Panc1 (cell line): ENCODE data around the gene WNT7B. TPM values are rescaled to one million over a fixed set of nuclear protein-coding genes. Genes with fewer than 3 reads are reported as not detected.

ENCODE experiments used
- ATAC-seq: fragments of 200-7000 bp; cut with Tn5 transposase; 2 replicates; pipeline ENCODE4 v1.9.1; 2020; ENCODE audit warnings: mild to moderate bottlenecking, moderate library complexity
- BruUV-seq: library from RNA; stranded (reverse); fragments of 400-500 nt; replicated peaks from 2 replicates; lab custom pipeline; 2021; lab: Mats Ljungman, UMichigan
- CTCF ChIA-PET: fragments of 300-600 bp; sonication (Branson Sonifier 250); formaldehyde crosslinking; loops from one replicate; lab custom pipeline; 2022; ENCODE audit warnings: antibody characterized with exemption; lab: Charles Lee
- POLR2A ChIA-PET: fragments of 300-600 bp; sonication (Branson Sonifier 250); formaldehyde crosslinking; loops from one replicate; lab custom pipeline; 2022; ENCODE audit warnings: antibody characterized with exemption; lab: Charles Lee
- DNase-seq: peaks from one replicate; pipeline ENCODE4 v3.0.0-alpha.2; 2010; ENCODE audit warnings: low read depth, low spot score
- H3K27ac ChIP-seq: 2 replicates; pipeline ENCODE4 v1.5.1; 2011; ENCODE audit warnings: mild to moderate bottlenecking, low read length, inconsistent platforms
- H3K27me3 ChIP-seq: fragments of 200-500 bp; sonication (Bioruptor generic); 2 replicates; pipeline ENCODE4 v1.6.0; 2014; ENCODE audit warnings: low read length, inconsistent platforms; ENCODE audit not compliant: control insufficient read depth, insufficient read depth
- H3K36me3 ChIP-seq: fragments of 200-500 bp; sonication (Bioruptor generic); 2 replicates; pipeline ENCODE4 v1.5.1; 2014; ENCODE audit warnings: inconsistent platforms, mild to moderate bottlenecking, low read length, moderate library complexity; ENCODE audit not compliant: control insufficient read depth, insufficient read depth
- H3K4me1 ChIP-seq: 2 replicates; pipeline ENCODE4 v1.5.1; 2011; ENCODE audit warnings: inconsistent platforms, mild to moderate bottlenecking, low read length, moderate library complexity; ENCODE audit not compliant: control insufficient read depth, insufficient read depth
- H3K4me3 ChIP-seq, 2 experiments: 2 replicates each; pipeline ENCODE4 v1.5.1; 2011 to 2012; ENCODE audit warnings: low read depth in 2 of 2, low read length in 2 of 2, mild to moderate bottlenecking in 2 of 2, inconsistent platforms in 1 of 2, moderate library complexity in 1 of 2
- H3K9me3 ChIP-seq: fragments of 200-500 bp; sonication (Bioruptor generic); 2 replicates; pipeline ENCODE4 v1.5.1; 2014; ENCODE audit warnings: low read depth, mild to moderate bottlenecking, inconsistent platforms, low read length, moderate library complexity; ENCODE audit not compliant: control insufficient read depth, insufficient read depth
- POLR2AphosphoS5 ChIP-seq: IDR thresholded peaks from 2 replicates; pipeline ENCODE4 v1.6.1; 2012; ENCODE audit warnings: mild to moderate bottlenecking, low read depth, low read length, moderate library complexity
- SIN3A ChIP-seq: IDR thresholded peaks from 2 replicates; pipeline ENCODE4 v1.6.1; 2012; ENCODE audit warnings: low read depth, mild to moderate bottlenecking, low read length, moderate library complexity, borderline replicate concordance; ENCODE audit not compliant: insufficient read depth
- TCF7L2 ChIP-seq: IDR thresholded peaks from 2 replicates; pipeline ENCODE4 v1.6.1; 2011; ENCODE audit warnings: mild to moderate bottlenecking, low read depth, low read length, inconsistent platforms
- in situ Hi-C: cut with HindIII; loops from 2 replicates; pipeline ENCODE4 v1.10.0; 2016; ENCODE audit warnings: low sequenced_read_pairs, low pct_unique_long_range_greater_than_20kb
- intact Hi-C: fragments of 100-400 bp; cut with micrococcal nuclease; formaldehyde crosslinking; loops from one replicate; pipeline ENCODE4 v1.10.0; 2022; ENCODE audit not compliant: unreplicated experiment
- total RNA-seq: library from RNA; stranded (reverse); gene quantifications from one replicate; pipeline ENCODE4 v1.2.1, GENCODE V29; 2021; ENCODE audit not compliant: unreplicated experiment
- TF ChIP-seq, protein P1 (sequence below), 2 experiments: IDR thresholded peaks; 2 replicates each; pipeline ENCODE4 v1.6.1; 2011 to 2012; ENCODE audit warnings: low read depth in 2 of 2, control low read depth in 1 of 2, low read length in 1 of 2, mild to moderate bottlenecking in 1 of 2, moderate library complexity in 1 of 2; ENCODE audit not compliant: insufficient read depth in 1 of 2
- TF ChIP-seq, protein P2 (sequence below): fragments of 450-650 bp; IDR thresholded peaks from 2 replicates; pipeline ENCODE4 v1.5.1; 2017; ENCODE audit warnings: mild to moderate bottlenecking

WNT7B gene
- total RNA-seq, 1 experiment from 2014 or later, result 52.1 TPM

DNA sequence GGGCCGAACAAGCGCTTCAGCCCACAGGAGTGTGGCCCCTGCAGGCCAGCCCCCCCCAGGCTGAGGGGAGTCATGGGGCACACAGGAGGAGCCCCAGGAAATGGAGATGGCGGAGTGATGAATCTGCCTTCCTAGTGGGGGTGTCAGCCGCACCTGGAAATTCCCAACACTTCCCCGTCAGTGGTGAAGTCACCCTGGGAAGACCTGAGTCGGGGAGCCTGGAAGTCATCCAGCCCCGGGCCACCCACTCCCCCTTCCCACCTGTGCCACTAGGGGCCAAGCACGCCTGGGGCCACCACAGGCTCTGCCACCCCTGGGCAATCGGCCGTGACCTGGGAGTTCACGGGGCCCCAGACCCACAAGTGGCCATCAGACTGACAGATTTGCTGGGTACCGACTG lies 12.6 kb downstream of the WNT7B start:
- ChIA-PET CTCF (no interaction called here), POLR2A (no interaction called here)
- Histone ChIP-seq H3K4me1 (peaks cover 93% of the 10 kb centered on the region), H3K36me3 (no peaks in the 10 kb centered on the region), H3K9me3 (no peaks in the 10 kb centered on the region), H3K4me3 (no peak overlapping the region), H3K27ac (peak overlapping the region; percentile 93), H3K27me3 (no peaks in the 10 kb centered on the region)
- no peak for DNase-seq
- no peak for TF ChIP-seq POLR2AphosphoS5
- TF ChIP-seq, protein P1, sequence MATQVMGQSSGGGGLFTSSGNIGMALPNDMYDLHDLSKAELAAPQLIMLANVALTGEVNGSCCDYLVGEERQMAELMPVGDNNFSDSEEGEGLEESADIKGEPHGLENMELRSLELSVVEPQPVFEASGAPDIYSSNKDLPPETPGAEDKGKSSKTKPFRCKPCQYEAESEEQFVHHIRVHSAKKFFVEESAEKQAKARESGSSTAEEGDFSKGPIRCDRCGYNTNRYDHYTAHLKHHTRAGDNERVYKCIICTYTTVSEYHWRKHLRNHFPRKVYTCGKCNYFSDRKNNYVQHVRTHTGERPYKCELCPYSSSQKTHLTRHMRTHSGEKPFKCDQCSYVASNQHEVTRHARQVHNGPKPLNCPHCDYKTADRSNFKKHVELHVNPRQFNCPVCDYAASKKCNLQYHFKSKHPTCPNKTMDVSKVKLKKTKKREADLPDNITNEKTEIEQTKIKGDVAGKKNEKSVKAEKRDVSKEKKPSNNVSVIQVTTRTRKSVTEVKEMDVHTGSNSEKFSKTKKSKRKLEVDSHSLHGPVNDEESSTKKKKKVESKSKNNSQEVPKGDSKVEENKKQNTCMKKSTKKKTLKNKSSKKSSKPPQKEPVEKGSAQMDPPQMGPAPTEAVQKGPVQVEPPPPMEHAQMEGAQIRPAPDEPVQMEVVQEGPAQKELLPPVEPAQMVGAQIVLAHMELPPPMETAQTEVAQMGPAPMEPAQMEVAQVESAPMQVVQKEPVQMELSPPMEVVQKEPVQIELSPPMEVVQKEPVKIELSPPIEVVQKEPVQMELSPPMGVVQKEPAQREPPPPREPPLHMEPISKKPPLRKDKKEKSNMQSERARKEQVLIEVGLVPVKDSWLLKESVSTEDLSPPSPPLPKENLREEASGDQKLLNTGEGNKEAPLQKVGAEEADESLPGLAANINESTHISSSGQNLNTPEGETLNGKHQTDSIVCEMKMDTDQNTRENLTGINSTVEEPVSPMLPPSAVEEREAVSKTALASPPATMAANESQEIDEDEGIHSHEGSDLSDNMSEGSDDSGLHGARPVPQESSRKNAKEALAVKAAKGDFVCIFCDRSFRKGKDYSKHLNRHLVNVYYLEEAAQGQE (IDR thresholded peaks at IDR 0.05; ENCODE audit: insufficient read depth in 1 of 2, low read depth in 2 of 2, low read length in 1 of 2), result no peak
- TF ChIP-seq, protein P2, sequence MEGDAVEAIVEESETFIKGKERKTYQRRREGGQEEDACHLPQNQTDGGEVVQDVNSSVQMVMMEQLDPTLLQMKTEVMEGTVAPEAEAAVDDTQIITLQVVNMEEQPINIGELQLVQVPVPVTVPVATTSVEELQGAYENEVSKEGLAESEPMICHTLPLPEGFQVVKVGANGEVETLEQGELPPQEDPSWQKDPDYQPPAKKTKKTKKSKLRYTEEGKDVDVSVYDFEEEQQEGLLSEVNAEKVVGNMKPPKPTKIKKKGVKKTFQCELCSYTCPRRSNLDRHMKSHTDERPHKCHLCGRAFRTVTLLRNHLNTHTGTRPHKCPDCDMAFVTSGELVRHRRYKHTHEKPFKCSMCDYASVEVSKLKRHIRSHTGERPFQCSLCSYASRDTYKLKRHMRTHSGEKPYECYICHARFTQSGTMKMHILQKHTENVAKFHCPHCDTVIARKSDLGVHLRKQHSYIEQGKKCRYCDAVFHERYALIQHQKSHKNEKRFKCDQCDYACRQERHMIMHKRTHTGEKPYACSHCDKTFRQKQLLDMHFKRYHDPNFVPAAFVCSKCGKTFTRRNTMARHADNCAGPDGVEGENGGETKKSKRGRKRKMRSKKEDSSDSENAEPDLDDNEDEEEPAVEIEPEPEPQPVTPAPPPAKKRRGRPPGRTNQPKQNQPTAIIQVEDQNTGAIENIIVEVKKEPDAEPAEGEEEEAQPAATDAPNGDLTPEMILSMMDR, result no peak
- TF ChIP-seq SIN3A, result no peak
- TF ChIP-seq TCF7L2, result no peak
- no TSS peak for BruUV-seq
- intact Hi-C loops, result no loop called here
- in situ Hi-C loops, result no loop called here
- ATAC-seq, result no peak

DNA sequence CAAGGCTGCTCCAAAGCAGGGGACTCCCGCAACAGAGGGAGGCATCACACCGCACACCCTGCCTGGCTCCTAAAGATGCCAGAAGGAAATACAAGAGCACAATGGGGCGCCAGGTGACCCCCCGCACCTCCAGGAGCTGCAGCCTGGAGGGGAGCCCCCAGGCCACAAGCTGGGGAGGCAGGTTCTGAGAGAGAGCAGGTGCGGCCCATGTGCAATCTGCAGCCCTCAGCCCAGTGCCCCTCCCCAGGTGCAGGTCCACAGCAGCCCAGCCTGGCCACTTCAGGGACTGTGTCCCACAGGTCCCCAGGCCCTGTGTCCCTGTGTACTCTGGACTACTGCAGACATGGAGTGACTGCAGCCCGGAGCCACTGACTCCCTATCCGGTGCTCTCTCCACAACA lies 13.1 kb downstream of the WNT7B start:
- no peaks in the 10 kb centered on the region for H3K9me3 ChIP-seq
- H3K27me3 ChIP-seq, result no peaks in the 10 kb centered on the region
- H3K36me3 ChIP-seq, result no peaks in the 10 kb centered on the region
- H3K4me3 ChIP-seq, result no peak overlapping the region
- ChIA-PET POLR2A (no interaction called here), CTCF (no interaction called here)
- intact Hi-C loops (no loop called here), in situ Hi-C loops (no loop called here)
- DNase-seq (no peak), ATAC-seq (no peak)
- H3K4me1 ChIP-seq, result peaks cover 95% of the 10 kb centered on the region
- BruUV-seq, result no TSS peak
- TF ChIP-seq, protein P2, result no peak
- no peak for TF ChIP-seq SIN3A
- TF ChIP-seq POLR2AphosphoS5, result no peak
- TF ChIP-seq TCF7L2, result no peak
- TF ChIP-seq, protein P1 (IDR thresholded peaks at IDR 0.05; ENCODE audit: insufficient read depth in 1 of 2, low read depth in 2 of 2, low read length in 1 of 2), result no peak
- H3K27ac ChIP-seq, result peak overlapping the region; percentile 93
